ENCODE data around the gene PITPNM3.
A peak's percentile ranks its signal among the peaks of the same experiment; 100 is the strongest.

PITPNM3 gene

GRCh38 chr17:6473128-6473767 is 83.1 kb downstream of the PITPNM3 start:
- H3K4me3 ChIP-seq (ENCODE audit: low read length, poor library complexity, severe bottlenecking), result no peak overlapping the region
- no peaks in the 10 kb centered on the region for H4K20me1 ChIP-seq (ENCODE audit: insufficient read depth, low read length, poor library complexity, severe bottlenecking)
- no peaks in the 10 kb centered on the region for H3F3A ChIP-seq (ENCODE audit: low read depth)
- H3K27me3 ChIP-seq (ENCODE audit: insufficient read depth, low read length, poor library complexity, severe bottlenecking), result no peaks in the 10 kb centered on the region
- no peak overlapping the region for H3K9ac ChIP-seq (ENCODE audit: low read depth, low read length, poor library complexity, severe bottlenecking)
- no peaks in the 10 kb centered on the region for H3K9me2 ChIP-seq (replicated peaks; ENCODE audit: low read depth, low read length)
- H2AFZ ChIP-seq (ENCODE audit: low read length), result no peak overlapping the region
- TF ChIP-seq CTCF (conservative IDR thresholded peaks at IDR 0.05; ENCODE audit: low read length), result peak; percentile 93
- TF ChIP-seq EZH2phosphoT487 (IDR thresholded peaks at IDR 0.05; ENCODE audit: borderline replicate concordance), result no peak
- H3K79me2 ChIP-seq (ENCODE audit: insufficient read depth, low read length), result no peaks in the 10 kb centered on the region
- H3K9me3 ChIP-seq (ENCODE audit: insufficient read depth, low read depth, low read length), result no peaks in the 10 kb centered on the region
- H3K4me1 ChIP-seq (ENCODE audit: insufficient read depth, low read length, poor library complexity, severe bottlenecking), result no peaks in the 10 kb centered on the region
- no peaks in the 10 kb centered on the region for H3K36me3 ChIP-seq (ENCODE audit: insufficient read depth, low read length)
- H3K4me2 ChIP-seq (ENCODE audit: low read depth, low read length, poor library complexity, severe bottlenecking), result no peak overlapping the region

- Histone ChIP-seq H3K4me2 (ENCODE audit: low read depth, low read length, poor library complexity, severe bottlenecking) (no peak overlapping the region), H3F3A (ENCODE audit: low read depth) (no peaks in the 10 kb centered on the region), H4K20me1 (ENCODE audit: insufficient read depth, low read length, poor library complexity, severe bottlenecking) (no peaks in the 10 kb centered on the region), H3K9me2 (replicated peaks; ENCODE audit: low read depth, low read length) (no peaks in the 10 kb centered on the region), H2AFZ (ENCODE audit: low read length) (no peak overlapping the region), H3K36me3 (ENCODE audit: insufficient read depth, low read length) (no peaks in the 10 kb centered on the region), H3K4me1 (ENCODE audit: insufficient read depth, low read length, poor library complexity, severe bottlenecking) (no peaks in the 10 kb centered on the region), H3K9ac (ENCODE audit: low read depth, low read length, poor library complexity, severe bottlenecking) (no peak overlapping the region), H3K27me3 (ENCODE audit: insufficient read depth, low read length, poor library complexity, severe bottlenecking) (no peaks in the 10 kb centered on the region), H3K4me3 (ENCODE audit: low read length, poor library complexity, severe bottlenecking) (no peak overlapping the region), H3K9me3 (ENCODE audit: insufficient read depth, low read depth, low read length) (no peaks in the 10 kb centered on the region), H3K79me2 (ENCODE audit: insufficient read depth, low read length) (no peaks in the 10 kb centered on the region)
- TF ChIP-seq EZH2phosphoT487 (IDR thresholded peaks at IDR 0.05; ENCODE audit: borderline replicate concordance), result no peak
- no peak for TF ChIP-seq CTCF (conservative IDR thresholded peaks at IDR 0.05; ENCODE audit: low read length)
Observed at GRCh38 chr17:6472517-6472916, 83.8 kb downstream of the PITPNM3 start.

- no peak overlapping the region for H3K9ac ChIP-seq (ENCODE audit: low read depth, low read length, poor library complexity, severe bottlenecking)
- H3K4me2 ChIP-seq (ENCODE audit: low read depth, low read length, poor library complexity, severe bottlenecking), result no peak overlapping the region
Observed at GRCh38 chr17:6471531-6472465, 84.6 kb downstream of the PITPNM3 start.

More at GRCh38 chr17:6471531-6472465, 84.6 kb downstream of the PITPNM3 start:
- no peaks in the 10 kb centered on the region for H3K9me3 ChIP-seq (ENCODE audit: insufficient read depth, low read depth, low read length)
- H4K20me1 ChIP-seq (ENCODE audit: insufficient read depth, low read length, poor library complexity, severe bottlenecking), result no peaks in the 10 kb centered on the region
- H3K79me2 ChIP-seq (ENCODE audit: insufficient read depth, low read length), result no peaks in the 10 kb centered on the region
- H3K4me1 ChIP-seq (ENCODE audit: insufficient read depth, low read length, poor library complexity, severe bottlenecking), result no peaks in the 10 kb centered on the region
- no peaks in the 10 kb centered on the region for H3K9me2 ChIP-seq (replicated peaks; ENCODE audit: low read depth, low read length)
- no peak overlapping the region for H3K4me3 ChIP-seq (ENCODE audit: low read length, poor library complexity, severe bottlenecking)
- no peak overlapping the region for H2AFZ ChIP-seq (ENCODE audit: low read length)
- no peak for TF ChIP-seq EZH2phosphoT487 (IDR thresholded peaks at IDR 0.05; ENCODE audit: borderline replicate concordance)
- TF ChIP-seq CTCF (conservative IDR thresholded peaks at IDR 0.05; ENCODE audit: low read length), result no peak
- H3K36me3 ChIP-seq (ENCODE audit: insufficient read depth, low read length), result no peaks in the 10 kb centered on the region
- H3K27me3 ChIP-seq (ENCODE audit: insufficient read depth, low read length, poor library complexity, severe bottlenecking), result no peaks in the 10 kb centered on the region
- H3F3A ChIP-seq (ENCODE audit: low read depth), result no peaks in the 10 kb centered on the region

All from Loucy (cell line).